Hindlimb muscle (tissue), 1 donor: ENCODE results near the gene FARP1. TPM values are rescaled to one million over a fixed set of nuclear protein-coding genes. Genes with fewer than 3 reads are reported as not detected.

Source experiments
- DNase-seq: peaks from one replicate; pipeline ENCODE4 v3.0.0-alpha.2; 2013
- polyA plus RNA-seq: library from polyadenylated mRNA; unstranded; fragments of 120-200 nt; gene quantifications from one replicate; pipeline ENCODE4 v1.2.1, GENCODE V29; 2013; ENCODE audit not compliant: insufficient read length

The FARP1 gene
- polyA plus RNA-seq, 1 donor = 101 TPM

DNA sequence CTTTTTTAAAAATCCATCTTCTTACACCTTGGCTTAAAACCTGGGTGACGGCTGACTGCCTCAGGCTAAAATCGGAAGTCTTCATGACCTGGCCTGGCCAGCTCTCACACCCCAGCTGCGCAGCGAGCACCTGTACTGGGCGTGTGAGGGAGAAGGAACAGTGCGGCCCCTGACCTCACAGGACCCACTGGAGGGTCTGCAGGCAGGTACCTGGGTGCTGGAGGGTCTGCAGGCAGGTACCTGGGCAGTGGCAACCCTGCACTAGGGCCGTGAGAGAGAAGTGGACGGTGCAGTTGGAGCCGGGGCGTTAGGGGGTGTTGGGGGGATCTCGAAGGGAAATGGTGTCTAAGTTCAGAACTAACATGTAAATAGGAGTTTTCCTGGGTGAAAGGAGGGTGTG lies 289.7 kb downstream of the FARP1 start:
- DNase-seq = no peak

DNA sequence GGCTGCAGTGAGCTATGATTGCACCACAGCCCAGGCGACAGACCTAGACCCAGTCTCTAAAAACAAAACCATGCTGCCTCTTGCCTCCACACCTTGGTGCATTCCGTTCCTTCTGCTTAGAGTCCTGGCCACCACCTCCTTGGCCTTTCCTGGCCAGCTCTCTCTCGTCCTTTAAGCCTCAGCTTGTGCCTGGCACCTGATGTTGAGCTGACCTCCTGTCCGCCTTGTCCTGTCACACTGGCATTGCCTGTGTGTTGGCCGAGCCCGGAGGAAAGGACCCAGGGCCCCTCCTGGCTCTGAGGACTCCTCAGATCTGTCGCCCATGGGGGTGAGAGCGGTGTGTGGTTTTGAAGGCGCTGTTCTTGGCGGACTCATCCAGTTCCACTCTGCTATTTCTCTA lies 290.8 kb downstream of the FARP1 start:
- no peak for DNase-seq

DNA sequence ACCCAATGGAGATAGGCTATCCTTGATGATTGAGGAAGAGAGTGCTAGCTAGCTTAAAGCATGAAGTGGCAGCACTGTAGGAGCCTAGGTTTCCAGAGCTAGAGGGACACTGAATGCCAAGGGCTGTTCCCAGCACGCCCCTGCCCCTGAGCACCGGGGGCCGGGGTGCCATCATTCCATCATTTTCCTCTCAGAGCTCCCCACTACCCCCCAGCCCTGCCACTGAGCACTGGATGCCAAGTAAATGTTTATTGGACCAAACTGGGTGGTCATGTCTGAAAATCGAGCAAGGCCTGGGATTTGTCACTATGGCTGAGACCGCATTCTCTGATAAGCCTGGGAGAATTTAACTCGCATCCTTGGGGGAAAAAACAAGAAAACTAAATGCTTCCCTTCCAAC lies 291.2 kb downstream of the FARP1 start:
- no peak for DNase-seq

DNA sequence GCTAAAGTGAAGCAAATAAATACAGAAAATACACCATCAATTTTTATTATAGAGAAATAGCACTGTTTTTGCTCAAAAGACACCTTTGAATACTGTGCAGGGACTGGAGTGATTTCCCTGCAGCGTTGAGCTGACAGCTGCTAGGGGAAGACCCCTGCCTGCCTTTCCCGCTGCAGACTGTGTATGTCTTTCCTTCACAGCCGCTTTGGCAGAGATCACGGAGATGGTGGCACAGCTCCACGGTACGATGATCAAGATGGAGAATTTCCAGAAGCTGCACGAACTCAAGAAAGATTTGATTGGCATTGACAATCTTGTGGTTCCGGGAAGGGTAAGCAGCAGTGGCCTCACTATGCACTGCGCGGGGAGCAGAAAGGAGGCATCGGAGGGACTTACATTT lies 292.5 kb downstream of the FARP1 start:
- no peak for DNase-seq

DNA sequence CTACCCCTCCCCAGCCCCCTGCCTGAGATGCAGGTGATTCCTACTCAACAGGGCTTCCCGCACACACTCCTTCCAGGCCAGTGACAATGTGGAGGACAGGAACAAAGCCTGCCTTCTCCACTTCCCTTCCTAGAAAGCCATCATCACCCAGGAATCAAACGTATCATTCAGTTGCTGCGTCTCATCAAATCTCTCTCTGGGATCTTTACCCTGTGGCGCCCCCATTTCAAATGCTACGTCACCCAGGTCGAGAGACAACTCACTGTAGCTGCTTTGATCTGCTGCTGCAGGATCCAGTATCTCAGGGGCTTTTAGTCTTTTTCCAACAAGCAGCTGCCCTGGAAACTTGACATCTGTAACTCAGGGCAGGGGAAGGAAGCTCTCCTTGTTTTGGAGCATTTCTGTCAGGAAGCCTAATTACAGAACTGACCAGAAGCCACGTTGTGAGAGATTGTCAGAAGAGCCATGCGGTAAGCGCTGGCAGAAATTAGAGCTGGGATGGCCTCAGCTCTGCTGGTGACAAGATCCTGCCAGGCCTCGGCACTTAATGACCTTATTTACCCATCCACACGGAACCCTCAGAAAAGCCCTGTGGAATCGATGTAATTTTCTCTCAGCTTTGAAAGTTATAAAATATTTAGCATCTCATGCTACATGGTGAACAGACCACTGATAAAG lies 293.5 kb downstream of the FARP1 start:
- no peak for DNase-seq

DNA sequence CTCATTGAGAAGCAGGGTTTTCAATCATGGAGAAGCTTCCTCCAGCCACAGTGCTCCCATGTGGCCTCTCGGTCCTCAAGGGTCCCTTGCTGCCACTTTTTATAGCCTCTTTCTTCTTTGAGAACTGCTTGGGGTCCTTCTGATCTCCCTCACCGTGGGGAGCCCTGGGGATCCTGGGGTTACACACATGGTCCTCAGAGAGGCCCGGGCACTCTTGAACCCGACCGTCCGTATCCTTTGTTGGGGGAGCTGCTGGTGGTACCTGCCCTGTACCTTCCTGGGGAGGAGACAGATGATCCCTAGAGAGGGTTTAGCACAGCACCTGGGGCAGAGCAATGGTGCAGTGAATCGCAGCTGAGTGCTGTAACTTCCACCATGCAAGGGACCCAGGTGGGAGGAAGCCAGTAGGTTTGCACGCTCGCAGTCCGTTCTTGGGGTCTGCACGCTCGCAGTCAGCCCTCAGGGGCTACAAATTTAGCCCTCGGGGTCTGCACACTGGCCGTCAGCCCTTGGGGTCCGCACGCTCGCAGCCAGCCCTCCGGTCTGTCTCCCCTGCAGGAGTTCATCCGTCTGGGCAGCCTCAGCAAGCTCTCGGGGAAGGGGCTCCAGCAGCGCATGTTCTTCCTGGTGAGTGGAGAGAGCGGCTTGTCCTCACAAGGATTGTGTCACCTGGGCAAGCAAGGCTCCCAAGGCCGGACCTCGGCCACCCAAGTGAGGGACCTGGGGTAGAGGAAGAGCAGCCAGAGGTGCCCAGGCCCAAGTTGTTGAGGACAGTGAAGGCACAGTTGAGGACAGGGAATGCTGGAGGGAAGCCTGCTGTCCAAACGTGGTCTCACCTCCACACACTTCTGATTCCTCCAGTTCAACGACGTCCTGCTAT lies 295.6 kb downstream of the FARP1 start:
- DNase-seq = no peak

DNA sequence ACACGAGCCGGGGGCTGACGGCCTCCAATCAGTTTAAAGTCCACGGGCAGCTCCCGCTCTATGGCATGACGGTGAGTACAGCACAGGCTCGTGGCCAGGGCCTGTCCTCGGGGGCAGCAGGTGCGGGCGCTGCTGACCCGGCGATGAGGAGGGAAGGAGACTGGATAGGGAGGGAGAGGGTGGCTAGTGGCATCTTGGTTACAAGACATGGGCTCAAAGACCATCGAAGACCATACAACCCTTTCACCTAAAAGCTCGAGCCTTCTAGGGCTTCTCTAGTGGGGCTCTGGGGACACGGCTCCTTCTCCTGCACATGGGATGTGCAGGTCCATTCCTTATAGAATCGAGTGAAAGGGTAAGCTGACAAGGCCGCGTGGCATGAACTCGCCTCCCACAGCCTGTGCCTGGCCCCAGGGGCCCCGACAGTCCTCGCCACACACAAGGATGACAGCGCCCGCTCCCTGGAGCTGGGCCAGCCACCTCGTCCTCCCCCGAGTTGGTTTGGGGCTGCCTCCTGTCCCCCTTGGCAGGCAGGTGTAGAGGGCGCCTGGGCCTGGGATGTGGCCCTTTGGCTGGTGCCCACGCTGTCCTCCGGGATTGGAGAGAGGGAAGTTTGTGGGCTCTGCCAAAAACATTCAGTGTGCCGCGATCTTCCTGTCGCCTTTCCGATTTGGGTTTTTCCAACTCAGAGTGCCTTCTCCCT lies 296.4 kb downstream of the FARP1 start:
- DNase-seq = no peak

DNA sequence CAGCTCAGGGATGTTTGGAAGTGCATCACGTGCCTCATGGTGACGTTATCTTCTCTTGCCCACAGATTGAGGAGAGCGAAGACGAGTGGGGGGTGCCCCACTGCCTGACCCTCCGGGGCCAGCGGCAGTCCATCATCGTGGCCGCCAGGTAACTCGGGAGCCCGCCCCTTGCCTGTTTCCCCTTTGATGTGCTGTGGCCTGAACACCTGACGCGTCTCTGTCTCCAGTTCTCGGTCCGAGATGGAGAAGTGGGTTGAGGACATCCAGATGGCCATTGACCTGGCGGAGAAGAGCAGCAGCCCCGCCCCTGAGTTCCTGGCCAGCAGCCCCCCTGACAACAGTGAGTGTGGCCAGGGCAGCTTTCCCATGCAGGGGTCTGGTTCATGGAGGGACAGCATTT lies 297.0 kb downstream of the FARP1 start:
- no peak for DNase-seq

DNA sequence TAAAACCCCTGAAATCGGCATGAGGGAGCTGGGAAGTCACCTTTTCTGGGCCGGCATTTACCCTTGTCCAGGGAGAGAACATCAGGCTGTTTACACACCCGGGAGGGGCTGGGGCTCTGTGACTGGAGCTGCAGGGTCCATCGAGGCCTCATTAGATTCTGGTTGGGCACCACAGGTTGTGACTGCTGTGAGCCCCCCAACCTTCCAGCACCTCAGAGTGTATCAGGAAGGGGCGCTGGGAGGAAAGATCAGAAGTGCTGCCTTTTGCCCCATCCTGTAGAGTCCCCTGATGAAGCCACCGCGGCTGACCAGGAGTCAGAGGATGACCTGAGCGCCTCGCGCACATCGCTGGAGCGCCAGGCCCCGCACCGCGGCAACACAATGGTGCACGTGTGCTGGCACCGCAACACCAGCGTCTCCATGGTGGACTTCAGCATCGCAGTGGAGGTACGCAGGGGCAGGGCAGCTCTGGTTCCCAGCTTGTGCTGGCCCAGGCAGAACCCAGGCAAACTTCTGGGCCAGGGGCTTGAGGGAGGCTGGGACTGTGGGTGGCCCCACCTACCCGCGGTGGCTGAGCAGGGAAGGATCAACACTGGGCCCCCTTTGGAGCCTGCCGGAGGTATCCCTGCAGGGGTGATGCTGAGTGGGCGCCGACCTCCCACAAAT lies 297.6 kb downstream of the FARP1 start:
- DNase-seq = no peak

DNA sequence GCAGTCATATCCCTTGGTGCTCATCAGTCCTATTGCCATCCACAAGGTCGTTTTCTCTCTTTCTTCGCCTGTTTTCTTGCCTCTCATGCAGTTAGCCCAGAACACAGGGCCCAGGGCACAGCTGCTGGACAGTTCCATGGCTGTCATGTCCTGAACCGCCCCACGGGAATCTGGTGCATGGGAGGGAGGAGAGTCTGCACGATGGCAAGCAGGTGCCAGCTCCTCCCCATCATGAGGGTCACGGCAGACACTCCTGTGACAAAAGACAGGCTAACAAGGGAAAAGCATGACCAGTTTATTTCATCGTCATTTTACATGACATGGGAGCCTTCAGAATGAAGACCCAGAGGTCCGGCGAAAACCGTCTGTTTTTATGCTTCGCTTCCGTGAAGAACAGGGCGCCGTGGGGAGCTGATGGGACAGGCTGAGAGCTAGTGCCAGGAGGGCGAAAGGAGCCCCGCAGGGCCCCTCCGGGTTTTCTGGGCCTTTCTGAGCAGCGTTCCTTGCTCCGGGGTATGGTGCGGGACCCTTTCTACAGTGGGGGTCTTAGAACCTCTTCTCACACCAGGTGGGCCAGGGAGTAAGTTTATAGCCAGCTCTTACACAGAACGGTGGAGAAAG lies 298.3 kb downstream of the FARP1 start:
- DNase-seq = no peak

DNA sequence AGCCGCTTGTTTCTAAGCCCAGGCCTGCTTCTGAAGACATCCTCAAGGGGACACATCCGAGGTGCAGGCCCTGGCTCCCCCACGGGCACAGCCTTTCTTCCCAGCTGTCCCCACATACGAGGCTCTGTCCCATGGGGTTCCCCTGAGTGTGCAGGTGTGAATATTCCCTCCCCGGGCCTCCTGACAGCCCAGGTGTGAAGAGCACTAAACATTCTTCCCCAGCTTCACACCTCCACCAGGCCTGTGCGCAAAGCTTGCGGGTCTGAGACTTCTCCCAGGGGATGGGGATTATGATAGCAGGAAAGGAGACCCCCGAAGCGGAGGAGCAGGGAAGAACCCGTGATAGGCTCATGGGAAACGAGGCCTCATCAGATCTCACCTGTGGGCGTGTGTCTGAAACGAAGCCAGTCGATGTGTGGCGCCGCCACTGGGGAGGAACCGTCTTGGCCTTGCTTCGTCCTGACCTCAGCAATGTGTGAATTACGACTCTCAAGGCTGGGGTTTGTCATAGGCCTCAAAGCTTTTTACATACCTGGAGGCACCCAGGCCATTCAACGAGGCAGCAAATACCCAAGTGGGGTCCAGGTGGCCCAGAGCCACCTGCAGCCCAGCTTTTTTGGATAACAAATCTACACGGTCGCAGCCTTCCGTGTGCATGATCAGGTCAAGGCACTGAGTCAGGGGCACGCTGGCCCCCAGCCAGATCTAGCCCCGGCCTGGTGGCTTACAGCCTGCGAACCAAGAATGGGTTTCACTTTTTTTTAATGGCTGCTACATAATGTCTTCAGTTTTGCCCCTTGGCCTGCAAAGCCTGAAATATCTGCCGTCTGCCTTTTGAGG lies 299.7 kb downstream of the FARP1 start:
- DNase-seq = no peak

DNA sequence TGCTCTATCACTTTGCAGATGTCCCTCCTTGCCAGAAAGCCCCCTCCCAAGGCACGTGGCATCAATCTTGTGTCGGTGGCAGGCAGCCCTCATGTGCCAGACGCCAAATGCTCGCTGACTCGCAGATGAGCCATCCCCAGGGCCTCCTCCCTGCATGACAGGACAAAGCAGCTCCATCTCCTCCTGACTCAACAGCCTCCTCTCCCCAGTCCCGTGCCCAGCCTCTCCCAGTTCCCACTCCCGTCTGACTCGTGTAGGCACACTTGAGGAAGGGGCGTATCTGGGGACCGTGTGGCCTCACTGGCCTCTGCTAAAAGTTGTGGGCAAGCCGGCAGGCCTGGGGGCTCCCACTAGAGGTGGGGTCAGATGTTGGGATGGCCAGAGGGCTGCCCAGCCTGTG lies 300.4 kb downstream of the FARP1 start:
- no peak for DNase-seq

DNA sequence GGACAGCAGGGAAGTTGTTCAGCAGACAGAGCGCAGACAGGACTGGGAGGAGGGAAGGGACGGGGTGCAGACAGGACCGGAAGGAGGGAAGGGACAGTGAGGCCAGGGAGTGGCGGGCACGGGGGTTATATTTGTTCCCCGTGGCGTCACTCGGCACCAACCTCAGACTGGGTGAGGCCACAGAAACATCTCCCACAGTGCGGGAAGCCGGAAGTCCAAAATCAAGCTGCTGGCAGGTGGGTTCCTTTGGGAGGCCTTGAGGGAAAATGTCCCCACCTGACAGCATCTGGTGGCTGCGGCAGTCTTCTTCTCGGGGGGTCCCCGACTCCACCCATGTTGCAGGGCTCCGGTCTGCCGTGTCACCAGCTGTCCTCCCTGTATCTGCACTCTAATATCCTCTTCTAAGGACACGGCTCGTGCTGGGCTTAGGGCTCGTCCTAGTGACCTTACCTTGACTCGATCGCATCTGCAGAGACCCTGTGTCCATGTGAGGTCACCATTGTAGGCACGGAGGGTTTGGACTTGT lies 301.0 kb downstream of the FARP1 start:
- DNase-seq = no peak

DNA sequence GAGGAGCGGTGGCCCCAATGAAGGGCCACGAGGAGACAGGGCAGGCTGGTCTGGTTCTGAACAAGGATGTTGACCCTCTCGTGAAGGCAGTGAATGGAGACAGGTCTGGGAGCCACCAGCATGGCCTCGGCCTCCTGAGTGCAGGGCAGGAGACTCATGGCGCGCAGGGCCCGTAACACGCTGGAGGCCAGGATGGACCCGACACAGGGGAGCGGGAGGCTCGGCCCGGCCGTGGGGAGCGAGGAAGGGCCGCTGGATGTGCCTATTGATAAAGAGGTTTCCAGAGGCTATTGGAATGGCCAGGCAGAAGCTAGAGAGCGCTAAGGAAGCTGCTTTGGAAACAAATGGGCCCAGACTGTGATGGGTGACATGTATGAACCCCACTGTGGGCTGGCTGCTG lies 301.5 kb downstream of the FARP1 start:
- DNase-seq = no peak

DNA sequence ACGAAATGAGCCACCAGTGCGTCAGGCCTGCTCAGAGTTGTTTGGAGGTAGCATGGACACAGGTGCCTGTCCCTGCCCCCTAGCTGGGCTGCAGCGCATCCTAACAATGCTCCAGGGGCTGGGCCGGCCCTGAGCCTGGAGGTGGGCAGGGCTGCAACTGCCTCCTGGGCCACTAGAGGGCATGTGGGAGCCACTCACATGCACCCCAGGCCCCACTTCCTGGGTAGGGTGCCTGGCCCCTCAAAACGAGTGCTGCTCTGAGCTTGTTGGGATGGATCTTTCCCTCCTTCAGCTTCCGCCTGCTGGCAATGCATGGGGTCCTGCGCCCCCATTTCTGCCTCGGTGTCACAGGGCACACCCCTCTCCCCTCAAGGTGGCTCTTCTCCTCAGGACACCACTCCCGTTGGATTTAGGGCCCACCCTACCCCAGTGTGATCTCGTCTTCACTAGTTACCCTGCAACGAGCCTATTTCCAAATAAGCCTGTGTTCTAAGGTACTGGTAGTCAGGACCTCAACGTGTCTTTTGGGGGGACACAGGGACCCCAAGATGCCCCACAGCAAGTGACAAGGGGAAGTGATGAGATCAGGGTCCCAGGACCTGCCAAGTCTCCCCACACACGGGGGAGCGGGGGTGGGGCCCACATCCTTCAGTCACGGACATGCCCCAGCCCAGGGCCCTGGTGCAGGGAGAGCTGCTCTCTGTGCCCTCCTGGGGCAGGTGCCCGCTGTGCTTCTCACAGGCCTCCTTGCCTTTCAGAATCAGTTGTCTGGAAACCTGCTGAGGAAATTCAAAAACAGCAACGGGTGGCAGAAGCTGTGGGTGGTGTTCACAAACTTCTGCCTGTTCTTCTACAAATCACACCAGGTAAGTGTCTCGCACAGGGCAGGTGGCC lies 302.7 kb downstream of the FARP1 start:
- DNase-seq = peak; percentile 60

DNA sequence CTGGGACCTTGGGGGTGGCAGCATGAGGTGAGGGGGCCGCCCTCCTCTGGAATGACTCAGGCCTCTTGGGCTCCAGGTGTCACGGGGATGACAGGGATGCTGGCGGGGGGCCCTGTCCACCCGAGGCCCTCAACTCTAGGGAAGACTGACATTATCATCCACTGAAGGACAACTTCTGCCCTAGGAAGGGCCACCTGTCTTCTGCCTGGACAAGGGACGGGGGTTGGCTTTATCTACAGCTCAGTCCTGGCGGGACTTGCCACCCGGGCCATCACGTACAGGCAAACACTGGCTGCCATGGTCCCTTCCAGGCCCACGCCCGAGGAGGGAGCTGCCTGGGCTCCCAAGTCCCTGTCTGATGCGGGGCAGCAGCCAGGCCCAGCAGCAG lies 303.3 kb downstream of the FARP1 start:
- DNase-seq = no peak

DNA sequence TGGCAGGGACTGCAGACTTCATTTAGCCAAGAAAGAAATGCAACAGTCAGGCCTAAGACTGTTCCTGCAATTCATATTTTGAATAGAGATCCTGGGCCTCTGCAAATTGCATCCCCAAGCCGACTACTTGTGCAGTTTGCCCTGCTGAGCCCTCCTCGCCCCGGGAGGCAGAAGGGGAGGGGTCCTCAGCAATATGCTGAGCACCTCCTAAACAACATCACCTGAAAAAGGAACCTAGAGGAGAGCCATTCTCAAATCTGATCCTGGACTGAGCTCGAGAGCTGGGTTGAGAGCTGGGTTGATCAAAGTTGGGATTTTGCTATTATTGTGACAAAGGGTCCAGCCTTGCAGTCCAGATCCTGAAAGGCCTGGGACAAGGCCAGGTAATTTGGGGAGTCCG lies 304.2 kb downstream of the FARP1 start:
- DNase-seq = no peak

DNA sequence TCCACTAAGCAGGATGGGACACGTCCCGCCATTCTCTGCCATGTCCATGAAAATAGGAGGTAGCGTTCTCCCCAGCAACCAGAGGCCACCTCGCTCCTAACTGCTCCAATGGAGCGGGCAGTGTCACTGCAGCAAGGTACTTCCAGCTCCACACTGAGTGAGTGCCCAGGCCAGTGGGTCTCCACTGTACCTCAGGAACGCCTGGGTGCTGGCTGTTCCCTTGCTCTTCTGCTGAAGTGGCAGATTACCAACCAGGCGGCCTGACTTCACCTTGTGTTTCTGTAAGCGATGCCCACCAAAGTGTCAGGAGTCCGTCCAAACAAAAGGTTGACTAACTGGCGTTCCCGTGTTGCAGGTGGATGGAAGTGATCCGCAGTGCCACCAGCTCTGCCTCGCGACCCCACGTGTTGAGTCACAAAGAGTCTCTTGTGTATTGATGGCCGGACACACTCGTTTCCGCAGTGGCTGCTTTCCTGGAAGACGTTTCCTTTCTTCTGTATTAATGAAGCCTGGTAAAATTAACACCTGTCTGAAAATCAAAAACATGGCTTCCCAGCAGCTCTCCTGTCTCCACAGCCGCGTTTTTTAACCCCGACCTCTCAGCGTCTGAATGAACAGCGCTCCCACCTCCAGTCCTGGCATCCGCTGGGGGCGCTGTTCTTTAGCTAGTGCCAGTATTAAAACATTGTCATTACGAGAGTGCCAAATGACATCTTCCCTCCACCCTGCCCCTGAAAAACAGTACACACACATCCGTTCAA lies 305.2 kb downstream of the FARP1 start:
- DNase-seq = no peak

DNA sequence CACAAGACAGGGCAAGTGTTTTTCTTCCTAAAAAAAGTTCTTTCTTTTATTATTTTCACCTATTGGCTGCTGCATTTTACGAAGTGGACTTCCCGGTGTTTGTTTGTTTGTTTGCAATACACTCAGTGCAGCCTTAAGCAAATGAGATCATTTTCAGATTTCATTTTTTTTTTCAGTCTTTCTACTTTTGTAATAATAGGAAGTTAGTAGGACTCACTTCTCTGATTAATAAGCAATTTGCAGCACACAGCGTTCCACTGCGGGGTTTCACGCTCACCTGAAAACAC lies 305.7 kb downstream of the FARP1 start:
- DNase-seq = no peak

DNA sequence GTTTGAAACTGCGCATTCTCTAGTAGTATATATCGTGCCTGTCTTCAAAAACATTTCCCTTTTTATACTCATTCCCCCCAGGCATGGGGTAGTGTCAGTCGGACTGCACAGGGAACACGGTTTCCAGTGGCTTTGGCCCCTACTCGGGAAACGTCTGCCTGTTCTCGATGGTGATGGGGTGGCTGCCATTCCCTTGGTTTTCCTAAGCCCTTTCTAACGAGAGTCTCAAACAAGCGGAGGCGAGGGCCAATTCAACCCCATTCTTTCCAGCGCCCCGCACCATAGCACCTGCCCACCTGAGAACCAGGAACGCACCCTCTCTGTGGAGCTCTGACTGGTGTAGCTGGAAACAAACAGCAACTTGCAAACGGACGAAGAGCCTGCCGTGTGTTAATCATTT lies 306.4 kb downstream of the FARP1 start:
- DNase-seq = no peak
